GM04503 (cell line): Measurements from ENCODE around the gene COL27A1.

ENCODE experiments used
- DNase-seq: peaks from one replicate; pipeline ENCODE4 v3.0.0-alpha.2; 2012; ENCODE audit warnings: low read depth

Gene COL27A1

DNA sequence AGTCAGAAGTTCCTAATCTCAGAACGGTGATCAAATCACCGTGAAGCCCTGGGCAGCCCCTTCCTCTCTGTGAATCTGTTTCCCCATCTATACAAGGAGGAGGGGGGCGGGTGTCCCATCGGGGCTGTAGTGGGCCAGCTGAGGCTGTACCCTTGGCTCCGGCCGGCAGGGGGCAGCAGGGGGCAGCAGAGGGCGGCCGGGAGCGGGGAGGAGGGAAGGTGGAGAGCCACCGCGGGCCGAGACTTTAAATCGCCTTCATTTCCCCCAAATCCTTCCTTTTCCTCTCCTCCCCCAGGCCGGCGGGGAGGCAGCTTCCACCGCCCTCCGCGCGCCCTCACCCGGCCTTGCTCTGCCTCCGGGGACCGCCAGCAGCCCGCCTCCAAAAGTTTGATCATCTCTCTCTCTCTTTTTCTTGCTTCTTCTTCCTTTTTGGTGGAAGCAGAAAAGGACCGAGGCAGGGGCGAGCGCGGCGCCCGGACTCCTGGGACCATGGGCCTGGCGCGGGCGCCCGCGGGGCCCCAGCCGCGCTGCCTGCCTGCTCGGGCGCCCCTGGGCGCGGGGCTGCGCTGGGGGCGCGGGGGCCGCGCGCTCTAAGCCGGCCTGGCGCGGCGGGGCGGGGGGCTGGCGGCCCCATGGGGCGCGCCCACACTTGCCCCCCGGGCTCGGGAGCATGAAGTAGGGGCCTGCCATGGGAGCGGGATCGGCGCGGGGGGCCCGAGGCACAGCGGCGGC lies at the start of gene COL27A1:
Gene COL27A1, plus strand, starts transcription at position 275 of the 732 bp plus-strand sequence. Its CDS starts 414 bp downstream, at position 689.
- no peak for DNase-seq

DNA sequence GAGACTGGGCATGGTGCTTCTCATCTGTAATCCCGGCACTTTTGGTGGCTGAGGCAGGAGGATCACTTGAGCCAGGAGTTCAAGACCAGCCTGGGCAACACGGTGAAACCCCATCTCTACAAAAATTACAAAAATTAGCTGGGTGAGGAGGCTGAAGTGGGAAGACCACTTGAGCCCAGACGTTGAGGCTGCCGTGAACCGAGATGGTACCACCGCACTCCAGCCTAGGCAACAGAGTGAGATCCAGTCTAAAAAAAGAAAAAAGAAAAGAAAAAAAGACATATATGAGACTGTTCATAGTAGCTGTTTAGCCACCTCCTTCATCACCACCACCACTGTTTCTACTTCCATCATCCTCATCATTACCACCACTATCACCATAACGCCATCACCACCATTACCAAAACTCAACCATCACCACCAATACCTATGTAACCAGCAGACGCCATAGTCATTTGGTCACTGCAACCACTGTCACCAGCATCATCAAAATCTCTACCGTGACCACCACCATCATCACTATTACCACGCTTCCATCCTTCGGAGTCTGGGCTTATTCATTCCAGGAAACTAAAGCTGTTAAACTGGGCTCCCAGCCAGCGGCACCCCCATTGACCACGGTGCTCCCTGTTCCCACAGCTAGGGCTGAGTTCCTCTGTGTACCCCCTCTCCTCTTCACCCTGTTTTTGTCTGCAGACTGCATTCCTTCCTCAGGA lies 47.9 kb upstream of the COL27A1 start:
- DNase-seq: no peak

DNA sequence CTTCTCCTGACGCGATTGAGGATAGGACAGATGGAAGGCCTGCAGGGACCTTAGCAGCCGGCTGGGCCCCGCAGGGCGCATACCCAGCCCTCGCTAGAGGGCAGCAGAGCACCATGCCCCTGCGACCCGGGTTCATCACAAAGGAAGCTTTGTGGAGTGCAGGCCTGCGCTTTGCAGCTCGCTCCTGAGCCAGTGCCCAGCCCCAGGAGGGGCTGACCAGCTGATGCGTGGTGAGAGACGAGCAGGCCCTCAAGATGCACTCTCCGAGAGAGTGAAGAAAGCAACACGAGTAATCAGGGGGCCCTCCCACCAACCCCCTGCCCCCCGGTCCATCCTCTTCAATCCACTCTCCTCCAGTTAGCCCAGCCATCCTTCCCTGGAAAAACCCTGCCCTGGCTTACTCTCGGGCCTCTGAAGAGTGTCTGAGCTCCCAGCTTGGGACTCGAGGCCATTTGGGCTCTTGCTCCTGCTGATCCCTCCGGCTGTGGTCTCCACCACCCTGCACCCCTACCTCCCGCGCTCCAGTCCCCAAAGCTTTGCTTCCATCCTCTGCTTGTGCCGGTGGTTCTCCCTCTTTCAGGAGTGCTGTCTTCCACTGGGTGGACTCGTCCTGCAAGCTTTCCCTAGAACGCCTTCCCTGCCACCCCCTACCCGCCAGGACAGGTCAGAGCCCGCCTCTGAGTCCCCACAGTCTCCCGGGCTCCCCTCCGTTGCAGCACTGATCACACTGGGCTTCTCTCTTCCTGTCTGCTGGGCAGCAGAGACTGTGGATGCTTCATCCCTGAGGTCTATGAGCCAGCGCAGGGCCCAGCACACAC lies 47.1 kb upstream of the COL27A1 start:
- DNase-seq: peak; percentile 28

DNA sequence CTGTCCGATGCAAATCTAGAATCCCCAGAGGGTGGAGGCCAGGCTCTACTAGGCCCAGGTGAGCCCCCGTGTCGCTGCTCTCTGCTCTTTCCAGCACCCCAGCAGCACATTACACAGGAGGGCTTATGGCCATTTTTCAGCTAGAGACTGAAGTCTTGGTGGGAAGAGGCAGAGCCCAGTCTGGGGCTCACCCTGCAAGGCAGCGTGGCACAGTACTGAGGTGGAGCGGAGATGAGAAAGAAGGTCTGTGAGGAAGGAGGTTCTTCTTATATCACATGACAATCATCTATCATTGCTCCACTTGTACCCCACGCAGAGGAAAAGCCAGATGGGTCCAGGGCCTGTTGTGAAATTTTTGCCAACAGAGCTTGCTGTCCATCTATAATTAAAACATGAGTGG lies 46.2 kb upstream of the COL27A1 start:
- no peak for DNase-seq

DNA sequence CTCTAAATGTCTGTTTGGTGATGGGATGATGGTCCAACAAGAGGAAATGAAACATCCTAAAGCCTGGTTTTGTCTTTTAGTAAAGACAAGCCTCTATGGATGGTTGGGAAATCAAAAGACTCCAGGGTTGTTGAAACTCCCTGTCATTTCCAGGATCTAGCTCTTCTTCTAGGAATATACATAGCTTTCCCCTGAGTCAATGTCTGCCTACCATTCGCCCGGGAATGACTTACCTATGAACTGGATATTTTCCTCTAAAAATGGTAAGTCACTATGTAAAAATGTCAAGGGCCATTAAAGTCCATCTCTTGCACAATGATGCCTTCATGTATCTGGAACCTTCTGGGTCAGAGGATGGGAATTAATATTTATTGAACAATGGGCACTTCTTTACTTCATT lies 45.2 kb upstream of the COL27A1 start:
- DNase-seq: peak; percentile 77

DNA sequence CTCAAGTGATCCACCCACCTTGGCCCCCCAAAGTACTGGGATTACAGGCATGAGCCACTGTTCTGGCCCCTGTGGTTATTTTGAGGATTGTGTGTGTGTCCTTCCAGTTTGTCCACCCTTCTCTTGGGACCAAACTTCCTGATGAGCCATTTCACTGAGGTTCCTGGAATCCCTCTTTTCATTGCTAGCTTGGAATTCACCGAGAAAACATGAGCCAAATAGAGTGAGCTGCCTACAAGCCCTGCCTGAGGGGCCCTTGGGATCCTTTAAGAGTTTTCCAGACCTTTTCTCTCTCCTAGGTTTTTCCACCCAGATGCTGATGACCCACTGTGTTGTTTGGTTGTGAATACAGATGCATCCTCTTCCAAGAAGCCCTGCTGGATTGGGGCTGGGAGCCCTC lies 43.0 kb upstream of the COL27A1 start:
- DNase-seq: no peak

DNA sequence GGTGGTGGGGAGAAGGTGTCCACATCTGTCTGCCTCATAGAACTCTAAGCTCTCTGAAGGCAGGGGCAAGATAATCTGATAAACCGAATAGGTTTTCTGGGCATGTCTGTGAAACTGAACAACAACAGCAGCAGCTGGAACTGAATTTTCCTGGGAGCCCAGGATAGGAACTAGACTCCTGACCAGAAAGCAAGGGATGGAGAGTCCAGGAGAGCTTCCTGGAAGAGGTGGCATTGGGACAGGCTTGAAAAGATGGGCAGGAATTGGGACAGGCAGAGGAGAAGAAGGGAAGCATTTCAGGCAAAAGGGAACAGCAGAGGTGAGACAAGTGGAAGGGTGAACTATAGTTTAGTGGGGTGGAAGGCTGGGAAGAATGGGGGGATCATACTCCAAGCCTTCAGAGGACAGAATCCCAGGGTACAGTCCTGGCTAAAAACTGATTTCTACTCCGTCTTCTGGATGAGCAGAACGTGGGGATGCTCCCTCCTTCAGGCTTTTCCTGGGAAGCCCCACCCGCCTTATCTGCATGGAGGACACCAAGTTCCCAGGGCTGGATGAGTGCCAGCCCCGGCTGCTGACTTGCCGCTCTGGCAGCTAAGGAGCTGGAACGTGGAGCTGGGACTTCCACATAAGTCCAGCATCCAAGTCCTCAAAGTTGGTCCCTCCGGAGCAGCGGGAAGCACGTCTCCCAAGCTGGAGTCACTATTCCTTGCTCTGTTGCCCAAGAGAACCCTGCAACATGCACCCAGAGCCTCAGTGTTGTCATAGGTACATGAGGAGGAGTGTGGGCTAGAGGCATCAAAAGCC lies 42.4 kb upstream of the COL27A1 start:
- no peak for DNase-seq

DNA sequence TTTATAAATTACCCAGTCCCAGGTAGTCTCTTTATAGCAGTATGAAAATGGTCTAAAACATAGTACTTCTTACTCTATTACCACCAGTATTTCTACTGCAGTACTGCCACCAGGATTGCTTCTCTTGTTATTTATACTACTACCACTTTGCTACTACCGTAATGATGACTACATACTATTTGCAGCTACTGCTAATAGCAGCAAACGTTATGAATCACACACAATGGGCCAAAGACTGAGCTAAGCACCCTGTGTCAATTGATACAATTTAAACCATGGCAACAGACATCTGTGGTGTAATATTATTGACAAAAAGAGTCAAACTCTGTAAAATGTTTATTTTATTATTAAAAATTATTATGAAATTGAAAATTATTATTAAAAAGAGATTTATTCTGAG lies 41.0 kb upstream of the COL27A1 start:
- no peak for DNase-seq

DNA sequence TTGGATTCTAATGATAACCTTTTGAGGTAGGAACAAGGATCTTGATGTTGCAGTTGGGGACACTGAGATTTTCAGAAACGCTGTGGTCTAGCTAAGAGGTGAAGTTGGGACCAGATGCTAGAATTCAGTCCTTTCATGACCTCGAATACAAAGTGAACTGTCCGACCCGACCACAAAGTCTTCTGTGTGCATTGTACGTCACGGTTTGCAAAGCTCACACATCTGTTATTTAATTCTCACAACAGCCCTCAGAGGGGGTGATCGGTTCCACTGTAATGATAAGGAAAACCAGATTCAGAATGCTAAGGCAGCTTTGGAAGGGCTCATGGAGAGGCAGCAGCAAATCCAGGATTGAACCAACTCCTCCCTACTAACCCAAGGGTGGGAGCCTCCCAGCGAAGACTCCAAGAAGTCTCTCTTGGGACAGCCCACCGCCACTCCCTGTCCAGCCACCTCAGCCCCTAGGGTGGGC lies 39.6 kb upstream of the COL27A1 start:
- DNase-seq: no peak

DNA sequence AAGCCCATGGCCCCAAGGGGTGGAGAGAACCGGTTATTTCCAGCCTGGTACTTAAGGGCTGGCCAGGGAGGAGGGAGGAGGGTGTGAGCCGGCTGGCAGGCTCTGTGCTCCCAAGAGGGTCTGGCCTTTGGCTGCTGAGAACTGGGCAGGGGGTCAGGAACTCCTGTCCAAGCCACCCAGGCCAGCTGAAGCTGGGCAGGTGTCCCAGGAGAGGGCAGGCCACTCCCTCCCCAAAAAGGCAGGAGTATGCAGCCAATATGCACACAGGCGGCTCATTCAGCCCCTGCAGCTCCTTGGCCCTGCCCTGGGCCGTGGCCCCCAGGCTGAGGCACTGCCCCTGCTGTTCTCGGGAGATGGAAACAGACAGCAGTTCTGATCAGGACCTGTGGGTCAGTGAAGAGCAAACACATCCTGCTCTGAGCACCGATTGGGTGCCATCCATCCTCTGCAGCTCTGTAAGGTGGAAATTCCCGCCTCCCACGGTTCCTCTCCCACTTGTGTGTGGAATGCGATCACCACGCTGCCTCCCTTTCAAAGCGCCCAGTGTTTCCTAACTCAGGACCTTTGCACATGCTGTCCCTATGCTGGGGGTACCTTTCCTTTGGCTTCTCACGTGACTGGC lies 39.1 kb upstream of the COL27A1 start:
- DNase-seq: no peak

DNA sequence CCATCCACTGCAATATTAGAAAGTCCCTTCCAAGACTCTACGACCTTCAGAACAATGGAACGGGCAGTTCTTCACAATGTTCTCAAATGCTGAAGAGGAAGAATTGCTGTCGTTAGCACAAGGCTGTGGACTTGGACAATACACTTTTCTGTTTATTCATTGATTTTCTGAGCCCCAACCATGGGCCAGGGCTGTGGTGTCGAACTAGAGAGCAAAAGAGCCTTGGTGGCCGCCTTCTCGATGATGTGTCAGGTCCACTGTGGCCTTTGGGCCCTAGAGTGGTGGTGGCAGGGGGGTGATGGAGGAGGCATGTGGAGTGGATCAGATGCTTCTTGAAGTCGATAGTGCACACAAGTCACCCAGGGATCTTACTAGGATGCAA lies 37.7 kb upstream of the COL27A1 start:
- no peak for DNase-seq

DNA sequence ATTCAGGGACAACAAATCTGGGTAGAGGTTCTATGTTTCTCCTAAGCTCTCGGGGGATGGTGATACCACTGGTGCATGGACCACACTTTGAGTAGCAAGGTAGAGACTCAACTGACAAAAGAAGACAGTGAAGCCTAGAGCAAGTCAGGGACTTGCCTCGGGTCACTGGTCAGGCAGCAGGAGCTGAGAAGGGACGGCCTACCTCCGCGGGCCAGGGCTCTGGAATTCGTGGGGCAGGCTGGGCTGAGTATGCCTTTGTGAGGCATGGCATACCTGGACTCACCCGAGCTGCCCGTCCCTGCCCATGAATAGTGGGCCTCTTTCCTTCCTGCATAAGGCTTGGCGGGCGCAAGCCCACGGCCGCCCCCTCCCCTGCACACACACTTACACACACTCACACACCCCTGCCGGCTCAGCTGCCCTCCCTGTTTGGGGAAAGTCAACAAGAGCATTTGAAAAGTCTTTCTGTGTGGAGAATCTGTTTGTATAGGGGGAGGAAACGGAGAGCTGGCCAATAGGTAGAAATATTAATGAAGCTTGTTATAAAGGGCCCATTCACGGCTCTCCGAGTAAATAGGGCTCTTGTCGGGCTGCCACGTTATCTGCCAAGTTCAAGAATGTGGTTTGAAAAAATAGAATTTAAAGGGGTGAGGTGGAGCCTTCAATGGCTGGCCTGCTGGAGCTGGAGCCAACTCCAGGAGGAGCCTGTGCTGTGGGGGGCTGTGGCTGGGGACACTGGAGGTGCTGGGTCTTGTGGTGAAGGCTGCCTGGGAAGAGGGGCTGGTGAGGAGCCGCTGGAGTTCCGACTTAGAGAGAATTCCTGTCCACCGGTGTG lies 37.1 kb upstream of the COL27A1 start:
- DNase-seq: no peak

DNA sequence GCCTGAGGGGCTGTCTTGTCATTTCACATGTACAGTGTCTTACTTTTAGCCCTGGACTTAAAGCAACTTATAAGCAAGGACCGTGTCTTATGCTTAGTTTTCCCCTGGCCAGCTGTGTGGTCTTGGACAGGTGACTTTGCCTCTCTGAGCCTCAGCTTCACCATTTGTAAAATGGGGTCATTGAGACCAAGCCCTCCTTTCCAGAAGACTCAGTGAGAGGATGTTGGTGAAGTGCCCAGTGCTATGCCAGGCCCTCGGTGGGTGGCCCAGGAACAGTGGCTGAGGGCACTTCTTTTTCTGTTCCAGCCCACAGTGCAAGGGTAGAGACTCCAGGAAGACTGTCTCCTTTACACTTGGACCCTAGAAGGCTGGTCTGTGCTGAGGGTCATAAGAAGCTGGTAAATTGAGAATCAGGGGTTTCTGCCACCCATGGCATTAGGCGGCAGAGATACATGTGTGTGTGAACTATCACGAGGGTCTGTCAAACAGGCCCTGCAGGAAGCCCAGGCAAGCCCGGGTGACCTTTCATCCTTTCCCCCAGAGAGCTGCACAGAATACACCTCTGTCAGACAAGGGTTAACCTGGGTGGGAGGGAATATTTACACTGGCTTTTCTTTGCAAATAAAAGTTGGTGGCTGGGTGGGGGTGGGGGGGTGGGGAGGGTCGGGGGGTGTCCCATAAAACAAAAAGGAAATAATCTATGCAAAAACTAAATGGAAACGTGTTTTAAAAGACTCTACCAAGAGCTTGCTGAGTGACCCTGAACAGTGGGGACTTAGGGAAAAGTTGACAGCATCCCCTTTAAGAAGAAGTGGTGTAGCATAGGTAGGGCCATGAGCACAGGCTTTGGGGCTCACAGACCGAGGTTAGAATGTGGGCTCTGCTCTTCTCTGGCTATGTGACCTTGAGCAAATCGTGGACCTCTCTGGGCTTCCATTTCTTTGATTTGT lies 35.8 kb upstream of the COL27A1 start:
- no peak for DNase-seq

DNA sequence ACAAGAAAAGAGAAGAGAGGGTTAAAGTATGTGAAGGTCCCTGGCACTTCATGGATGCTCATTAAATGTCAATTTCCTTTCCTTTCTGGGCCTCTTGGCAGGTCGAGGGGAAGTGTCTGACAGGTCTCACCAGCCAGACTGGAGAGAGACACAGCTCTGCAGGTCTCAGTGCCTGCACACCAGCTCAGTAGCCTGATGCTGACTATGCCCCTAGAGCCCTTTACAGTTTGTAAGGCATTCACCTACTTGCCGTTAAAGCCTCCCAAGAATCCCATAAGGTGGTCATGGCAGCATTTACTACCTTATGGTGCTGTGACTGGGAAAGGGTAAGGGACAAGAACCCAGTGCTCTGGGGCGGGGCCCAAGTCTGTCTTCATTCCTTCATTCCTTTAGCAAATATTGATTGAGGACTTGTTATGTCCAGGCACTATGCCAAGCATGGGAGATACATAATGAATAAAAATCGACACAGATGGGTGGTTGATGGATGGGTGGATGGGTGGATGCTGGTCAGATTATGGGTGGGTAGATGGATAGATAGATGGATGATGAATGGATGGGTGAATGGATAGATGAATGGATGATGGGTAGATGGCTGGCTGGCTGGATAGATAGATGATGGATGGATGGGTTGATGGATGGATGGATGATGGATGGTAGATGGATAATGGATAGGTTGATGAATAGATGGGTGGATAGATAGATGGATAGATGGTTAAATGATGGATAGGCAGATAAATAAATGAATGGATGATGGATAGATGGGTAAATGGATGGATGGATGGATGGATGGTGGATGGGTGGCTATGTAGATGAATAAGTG lies 34.9 kb upstream of the COL27A1 start:
- no peak for DNase-seq

DNA sequence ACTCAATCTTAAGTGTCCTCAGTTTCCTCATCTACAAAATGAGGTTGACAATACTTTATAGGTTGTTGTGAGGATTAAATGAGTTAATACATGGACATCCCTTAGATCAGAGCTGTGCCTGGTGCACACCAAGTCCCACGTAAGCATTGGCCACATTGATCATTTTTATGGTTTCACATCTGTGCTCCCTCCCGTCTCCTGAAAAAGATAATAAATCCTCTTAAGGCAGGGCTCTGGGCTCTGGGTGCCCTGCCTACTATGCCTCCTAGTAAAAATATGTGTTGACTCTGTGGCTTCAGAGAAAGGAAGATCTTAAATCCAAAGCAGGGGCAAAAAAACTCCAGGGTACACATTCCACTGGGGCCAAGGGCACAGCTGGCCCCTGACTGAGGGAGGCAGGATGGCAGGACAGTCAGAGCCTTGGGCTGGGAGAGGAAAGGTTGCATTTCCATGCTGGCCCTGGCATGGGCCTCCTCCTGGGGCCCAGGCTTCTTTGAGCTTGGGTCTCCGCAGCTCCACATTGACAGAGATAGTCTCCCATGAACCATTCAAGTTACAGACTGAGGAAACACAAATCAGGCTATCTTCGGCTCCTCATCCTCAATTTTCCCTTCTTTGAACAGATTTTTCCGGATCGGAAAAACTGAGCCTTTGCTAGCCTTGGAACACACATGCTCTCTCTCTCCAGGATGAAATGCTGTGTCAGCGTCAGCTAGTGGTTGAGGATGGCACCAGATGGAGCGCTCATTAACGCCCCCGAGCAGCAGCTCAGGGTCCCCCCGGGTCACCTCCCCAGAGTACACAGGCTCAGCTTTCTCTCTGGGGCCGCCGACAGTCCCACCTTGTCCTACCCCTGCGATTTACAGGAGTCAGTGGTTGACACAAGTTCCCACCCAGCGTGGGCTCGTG lies 33.9 kb upstream of the COL27A1 start:
- DNase-seq: no peak

DNA sequence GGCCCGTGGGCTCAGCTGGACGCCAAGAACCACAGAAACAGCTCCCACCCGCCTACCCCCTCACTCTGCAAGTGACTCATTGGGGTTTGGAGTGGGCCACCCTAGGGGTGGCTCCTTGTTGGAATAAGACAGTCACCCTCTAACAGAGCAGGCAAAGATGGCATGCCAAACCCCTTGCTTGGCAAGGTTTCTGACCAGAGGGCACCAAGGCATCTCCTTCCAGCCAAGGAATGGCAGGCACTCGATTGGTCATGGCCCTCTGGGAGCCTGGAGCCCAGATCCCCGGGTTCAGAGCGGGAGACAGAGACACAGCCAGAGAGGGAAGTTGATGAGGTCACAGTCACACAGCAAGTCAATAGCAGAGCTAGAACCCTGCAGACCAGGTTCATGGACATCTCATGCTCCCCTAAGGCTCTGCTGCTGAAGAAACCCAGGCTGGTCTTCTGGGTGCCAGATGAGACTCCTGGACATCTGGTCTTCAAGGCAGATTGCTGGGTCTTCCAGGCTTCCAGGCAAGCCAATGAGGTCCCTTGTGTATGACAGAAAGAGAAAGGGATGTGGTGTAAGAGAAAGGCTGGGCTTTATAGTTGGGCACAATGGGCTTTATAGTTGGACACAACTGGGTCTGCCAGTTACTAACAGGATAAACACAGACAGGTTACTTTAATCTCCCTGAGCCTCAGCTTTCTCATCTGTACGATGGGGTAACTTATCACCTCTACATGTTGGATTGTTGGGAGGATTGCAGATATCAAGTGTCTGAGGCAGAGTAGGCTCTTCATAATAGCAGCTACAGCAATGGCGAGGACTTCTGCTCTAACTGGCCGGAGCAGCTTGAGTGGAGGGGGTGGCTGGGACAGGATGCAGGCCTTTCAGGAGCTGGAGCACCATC lies 33.0 kb upstream of the COL27A1 start:
- no peak for DNase-seq
